Prostate gland (tissue), 2 donors: ENCODE results near the gene PAF1. TPM values are rescaled to one million over a fixed set of nuclear protein-coding genes. Genes with fewer than 3 reads are reported as not detected.
A peak's percentile ranks its signal among the peaks of the same experiment; 100 is the strongest.

ENCODE experiments used
- DNase-seq: peaks from one replicate; pipeline ENCODE4 v3.0.0-alpha.2; 2019; ENCODE audit warnings: low spot score
- H3K27ac ChIP-seq, 2 donors: fragments of 200-600 bp; sonication (generic); 2 replicates each; pipeline ENCODE4 v1.5.1; 2017 to 2019
- H3K27me3 ChIP-seq: fragments of 200-600 bp; sonication (generic); replicated peaks from 2 replicates; pipeline ENCODE4 v1.5.1; 2019; ENCODE audit not compliant: insufficient read depth
- H3K36me3 ChIP-seq, 2 donors: fragments of 200-600 bp; sonication (generic); 1 replicate in 1 of 2; 2 replicates in 1 of 2; pipeline versions ENCODE4 v1.5.1 to v1.8.1; 2017 to 2019
- H3K4me1 ChIP-seq: fragments of 200-600 bp; sonication (generic); replicated peaks from 2 replicates; pipeline ENCODE4 v1.5.1; 2019
- H3K4me3 ChIP-seq, 2 donors: fragments of 200-600 bp; sonication (generic); 2 replicates each; pipeline ENCODE4 v1.5.1; 2017 to 2019
- H3K9me3 ChIP-seq: fragments of 200-600 bp; sonication (generic); 2 replicates; pipeline ENCODE4 v1.5.1; 2017
- POLR2A ChIP-seq: fragments of 450-650 bp; IDR thresholded peaks from one replicate; pipeline ENCODE4 v1.6.1; 2016; ENCODE audit warnings: antibody characterized with exemption, mild to moderate bottlenecking
- POLR2AphosphoS5 ChIP-seq: sonication (generic); formaldehyde crosslinking; IDR thresholded peaks from one replicate; pipeline ENCODE4 v1.6.1; 2017; ENCODE audit warnings: antibody characterized with exemption
- WGBS: methylation state at CpG from one replicate; pipeline ENCODE4 v1.1.5; 2018; 5-methylcytosine and 5-hydroxymethylcytosine counted together
- intact Hi-C: fragments of 100-400 bp; cut with DNase I; formaldehyde crosslinking; loops from one replicate; pipeline ENCODE4 v1.14.2; 2022
- total RNA-seq, 2 donors: library from RNA; depleted of rRNA; stranded (reverse); fragments of >200 nt; gene quantifications; one replicate each; pipeline ENCODE4 v1.1.0, GENCODE V29; 2016
- TF ChIP-seq, protein P1 (sequence below), 4 experiments: fragments of 200-600 bp in 2 of 4; fragments of 450-650 bp in 2 of 4; sonication (generic) in 2 of 4; IDR thresholded peaks; 1 replicate in 3 of 4; 2 replicates in 1 of 4; pipeline ENCODE4 v1.5.1; 2016 to 2019; ENCODE audit warnings: antibody characterized with exemption in 4 of 4, mild to moderate bottlenecking in 2 of 4, moderate library complexity in 2 of 4

Gene PAF1
- total RNA-seq, 2 donors from 2014 or later, result 47.5 to 63.6 TPM

DNA sequence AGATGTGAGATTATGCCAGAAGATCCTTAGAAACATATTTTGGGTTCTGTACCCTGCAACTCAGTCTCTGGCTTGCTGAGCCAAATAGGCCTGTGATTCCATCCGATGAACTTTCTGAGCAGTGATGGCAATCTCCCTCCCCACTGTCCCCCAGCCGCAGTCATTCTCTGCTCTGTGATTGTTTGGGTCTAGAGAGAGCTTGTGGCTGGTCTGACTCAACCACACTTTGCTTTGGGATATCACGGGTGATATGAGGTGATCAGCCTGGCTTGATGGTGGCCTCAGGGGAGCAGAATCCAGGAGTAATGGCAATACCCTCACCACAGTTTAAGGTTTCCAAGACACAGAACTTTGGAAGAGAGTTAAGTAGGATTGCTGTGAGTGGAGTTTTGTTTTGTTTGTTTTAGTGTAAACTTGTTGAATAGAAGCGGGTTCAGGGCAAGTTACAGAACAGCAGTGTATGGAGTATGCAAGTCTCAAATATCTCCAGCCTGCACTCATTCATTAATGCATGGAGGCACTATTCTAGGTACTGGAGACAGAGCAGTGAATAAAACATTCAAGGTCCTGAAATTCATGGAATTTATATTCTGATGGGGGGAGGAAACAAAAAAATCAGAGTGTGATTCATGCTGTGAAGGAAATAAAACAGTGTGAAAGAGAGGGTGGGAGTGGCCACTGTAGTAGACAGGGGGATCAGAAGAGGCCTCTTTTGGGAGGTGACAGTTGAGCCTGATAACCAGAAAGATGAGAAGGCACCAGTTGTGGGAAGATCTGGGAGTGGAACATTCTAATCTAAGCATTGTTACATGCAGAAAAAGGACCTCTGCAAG is 43.4 kb downstream of the PAF1 start:
- intact Hi-C loops, result no loop called here
- 89% methylated on average over 4 of the region's 4 CpGs for WGBS
- TF ChIP-seq POLR2AphosphoS5 (no peak), POLR2A (no peak)
- TF ChIP-seq, protein P1, sequence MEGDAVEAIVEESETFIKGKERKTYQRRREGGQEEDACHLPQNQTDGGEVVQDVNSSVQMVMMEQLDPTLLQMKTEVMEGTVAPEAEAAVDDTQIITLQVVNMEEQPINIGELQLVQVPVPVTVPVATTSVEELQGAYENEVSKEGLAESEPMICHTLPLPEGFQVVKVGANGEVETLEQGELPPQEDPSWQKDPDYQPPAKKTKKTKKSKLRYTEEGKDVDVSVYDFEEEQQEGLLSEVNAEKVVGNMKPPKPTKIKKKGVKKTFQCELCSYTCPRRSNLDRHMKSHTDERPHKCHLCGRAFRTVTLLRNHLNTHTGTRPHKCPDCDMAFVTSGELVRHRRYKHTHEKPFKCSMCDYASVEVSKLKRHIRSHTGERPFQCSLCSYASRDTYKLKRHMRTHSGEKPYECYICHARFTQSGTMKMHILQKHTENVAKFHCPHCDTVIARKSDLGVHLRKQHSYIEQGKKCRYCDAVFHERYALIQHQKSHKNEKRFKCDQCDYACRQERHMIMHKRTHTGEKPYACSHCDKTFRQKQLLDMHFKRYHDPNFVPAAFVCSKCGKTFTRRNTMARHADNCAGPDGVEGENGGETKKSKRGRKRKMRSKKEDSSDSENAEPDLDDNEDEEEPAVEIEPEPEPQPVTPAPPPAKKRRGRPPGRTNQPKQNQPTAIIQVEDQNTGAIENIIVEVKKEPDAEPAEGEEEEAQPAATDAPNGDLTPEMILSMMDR (IDR thresholded peaks at IDR 0.05), result no peak

DNA sequence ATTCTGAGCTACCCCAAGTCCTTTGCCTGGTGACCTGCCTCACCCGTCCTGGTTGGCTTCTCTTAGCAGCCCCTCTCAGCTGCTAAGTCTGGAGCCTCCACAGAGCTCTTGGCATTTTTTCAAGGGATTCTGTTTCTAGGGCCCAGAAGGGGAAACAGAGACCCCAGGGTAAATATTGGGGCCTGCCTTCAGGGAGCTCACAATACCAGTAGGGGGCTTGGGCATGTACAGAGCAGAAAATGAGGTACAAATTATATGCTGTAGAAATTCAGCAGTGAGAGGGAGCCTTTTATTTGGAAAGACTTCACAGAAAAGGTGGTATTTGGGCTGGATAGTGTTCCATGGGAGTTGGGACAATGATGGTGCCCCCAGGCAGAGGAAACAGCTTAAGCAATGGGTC is 45.0 kb downstream of the PAF1 start:
- H3K9me3 ChIP-seq, result no peaks in the 10 kb centered on the region
- no peak overlapping the region for H3K4me3 ChIP-seq
- intact Hi-C loops, result no loop called here
- DNase-seq, result no peak
- H3K27me3 ChIP-seq, result no peaks in the 10 kb centered on the region
- no peak overlapping the region for H3K27ac ChIP-seq
- 80% methylated on average over 1 of the region's 1 CpG for WGBS
- H3K36me3 ChIP-seq, result no peaks in the 10 kb centered on the region
- peaks cover under 1% of the 10 kb centered on the region for H3K4me1 ChIP-seq
- TF ChIP-seq POLR2A (no peak), POLR2AphosphoS5 (no peak)
- TF ChIP-seq, protein P1 (IDR thresholded peaks at IDR 0.05), result no peak

More for the DNA sequence above, 43.4 kb downstream of the PAF1 start:
- no peaks in the 10 kb centered on the region for H3K9me3 ChIP-seq
- no peak overlapping the region for H3K27ac ChIP-seq
- no peak for DNase-seq
- no peaks in the 10 kb centered on the region for H3K4me1 ChIP-seq
- no peaks in the 10 kb centered on the region for H3K27me3 ChIP-seq
- H3K4me3 ChIP-seq, result no peak overlapping the region
- H3K36me3 ChIP-seq, result no peaks in the 10 kb centered on the region

DNA sequence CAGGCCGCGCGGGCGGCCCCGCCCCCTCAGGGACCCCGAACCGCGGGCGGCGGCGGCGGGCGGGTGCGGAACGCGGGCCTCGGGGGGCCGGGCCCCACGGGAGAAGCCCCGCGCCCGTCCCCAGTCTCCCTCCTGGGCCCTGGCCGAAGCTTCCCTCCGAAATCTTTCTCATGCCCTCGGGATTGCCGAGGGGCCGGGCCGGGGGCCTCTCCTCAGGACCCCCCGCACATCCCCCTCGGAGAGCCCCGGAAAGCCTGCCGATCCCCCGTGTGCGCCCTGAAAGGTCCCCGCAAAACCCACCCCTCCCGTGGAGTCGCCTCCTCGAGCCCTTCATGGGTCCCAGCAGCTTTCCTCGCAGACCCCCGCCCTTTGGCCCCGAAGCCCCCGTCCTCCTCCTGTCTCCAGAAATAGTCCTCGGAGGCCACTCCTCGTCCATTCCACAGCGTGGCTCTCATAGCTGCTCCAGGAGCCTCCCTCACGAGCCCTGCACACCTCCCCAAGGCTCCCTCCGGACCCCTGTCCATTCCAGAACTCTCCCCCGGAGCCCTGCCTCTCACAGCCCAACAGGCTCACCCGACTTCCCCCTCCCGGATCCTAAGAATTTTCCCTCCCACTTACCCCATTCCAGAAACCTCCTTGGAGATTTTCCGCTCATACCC is 48.1 kb downstream of the PAF1 start:
- Histone ChIP-seq H3K4me3 (peak overlapping the region; percentile 83 to 90), H3K9me3 (no peaks in the 10 kb centered on the region), H3K4me1 (peaks cover 5% of the 10 kb centered on the region), H3K36me3 (no peaks in the 10 kb centered on the region), H3K27me3 (no peaks in the 10 kb centered on the region), H3K27ac (peak overlapping the region; percentile 87)
- WGBS, result under 1% methylated on average over 43 of the region's 51 CpGs
- intact Hi-C loops, result loop anchor here (2.0 to 5.0 kb wide), 2 partner anchors 48 to 70 kb away; partner anchors contain the start of genes MED29, PAF1 and PLEKHG2
- no peak for DNase-seq
- TF ChIP-seq, protein P1 (IDR thresholded peaks at IDR 0.05), result no peak
- TF ChIP-seq POLR2A, result no peak
- no peak for TF ChIP-seq POLR2AphosphoS5

DNA sequence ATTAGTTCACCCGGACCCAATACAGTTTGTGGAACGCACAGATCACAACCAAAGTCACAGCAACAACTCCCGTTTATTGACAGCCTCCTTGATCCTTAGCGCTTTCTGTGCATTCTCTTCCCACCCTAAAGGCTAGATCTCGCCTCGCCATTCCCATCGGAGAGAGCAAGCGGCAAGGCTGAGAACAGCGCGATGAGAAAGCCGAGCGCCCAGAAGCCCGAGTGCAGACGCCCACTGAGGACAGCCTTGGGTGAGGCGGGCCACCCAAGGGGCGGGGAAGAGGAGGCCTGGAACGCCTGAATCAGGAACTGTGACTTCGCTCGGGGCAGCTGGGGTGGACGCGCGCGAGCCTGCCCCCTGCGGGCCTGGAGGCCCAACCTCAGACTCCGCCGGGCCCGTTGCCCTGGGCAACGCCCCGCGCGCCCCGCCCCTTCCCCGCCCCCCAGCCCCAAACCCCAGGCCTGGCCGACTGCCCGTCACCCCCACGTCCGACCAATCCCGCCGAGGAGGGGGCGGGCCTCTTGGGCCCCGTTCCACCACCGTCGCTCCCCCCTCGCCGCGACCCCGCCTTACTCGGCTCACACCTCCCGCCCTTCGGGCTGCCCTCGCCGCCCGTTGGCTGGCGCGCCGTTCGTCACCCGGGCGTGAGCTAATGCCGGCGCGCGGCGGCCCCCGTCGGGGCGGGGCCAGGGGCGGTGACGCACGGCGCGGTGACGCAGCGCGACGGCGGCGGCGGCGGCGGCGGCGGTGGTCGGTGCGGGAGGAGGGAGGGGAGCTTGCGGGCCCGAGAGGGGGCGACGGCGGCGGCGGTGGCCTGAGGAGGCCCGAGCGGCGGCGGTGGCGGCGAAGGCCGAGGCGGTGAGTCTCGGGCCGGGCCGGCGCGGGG is 48.9 kb downstream of the PAF1 start, which contains the start of gene SAMD4B:
TSS of gene SAMD4B (plus strand) at position 703 of the 886 bp plus-strand sequence. CDS start 14,473 bp downstream, outside the sequence.
- peak within 1 kb of the TSS; percentile 87 to 91 for H3K27ac ChIP-seq
- no peaks in the 10 kb centered on the region for H3K36me3 ChIP-seq
- DNase-seq, result peak; percentile 98
- H3K4me1 ChIP-seq, result peaks cover 5% of the 10 kb centered on the region
- no peaks in the 10 kb centered on the region for H3K27me3 ChIP-seq
- TF ChIP-seq POLR2A (peak; percentile 88), POLR2AphosphoS5 (peak; percentile 96)
- TF ChIP-seq, protein P1 (IDR thresholded peaks at IDR 0.05), result peak; percentile 61 to 91 (median 86)
- intact Hi-C loops, result loop anchor here (2.0 to 5.0 kb wide), 2 partner anchors 49 to 70 kb away; partner anchors contain the start of genes MED29, PAF1 and PLEKHG2
- 0% methylated on average over 34 of the region's 105 CpGs for WGBS
- peak within 1 kb of the TSS; percentile 83 to 90 for H3K4me3 ChIP-seq
- no peaks in the 10 kb centered on the region for H3K9me3 ChIP-seq
